IMR-90 (cell line): ENCODE measurements around the gene CYP3A4.

Experiments used
- CTCF ChIP-seq: conservative IDR thresholded peaks from 2 replicates; pipeline ENCODE4 v1.5.1; 2012; ENCODE audit warnings: mild to moderate bottlenecking, low read depth, low read length, improper control_type of control experiment
- MAZ ChIP-seq: IDR thresholded peaks from 2 replicates; pipeline ENCODE4 v1.6.1; 2012; ENCODE audit warnings: low read depth, mild to moderate bottlenecking, low read length, improper control_type of control experiment, moderate library complexity, borderline replicate concordance
- RAD21 ChIP-seq: IDR thresholded peaks from 2 replicates; pipeline ENCODE4 v1.6.1; 2012; ENCODE audit warnings: low read length, improper control_type of control experiment
- RCOR1 ChIP-seq: IDR thresholded peaks from 2 replicates; pipeline ENCODE4 v1.6.1; 2012; ENCODE audit warnings: mild to moderate bottlenecking, low read length, improper control_type of control experiment; ENCODE audit not compliant: insufficient replicate concordance

DNA sequence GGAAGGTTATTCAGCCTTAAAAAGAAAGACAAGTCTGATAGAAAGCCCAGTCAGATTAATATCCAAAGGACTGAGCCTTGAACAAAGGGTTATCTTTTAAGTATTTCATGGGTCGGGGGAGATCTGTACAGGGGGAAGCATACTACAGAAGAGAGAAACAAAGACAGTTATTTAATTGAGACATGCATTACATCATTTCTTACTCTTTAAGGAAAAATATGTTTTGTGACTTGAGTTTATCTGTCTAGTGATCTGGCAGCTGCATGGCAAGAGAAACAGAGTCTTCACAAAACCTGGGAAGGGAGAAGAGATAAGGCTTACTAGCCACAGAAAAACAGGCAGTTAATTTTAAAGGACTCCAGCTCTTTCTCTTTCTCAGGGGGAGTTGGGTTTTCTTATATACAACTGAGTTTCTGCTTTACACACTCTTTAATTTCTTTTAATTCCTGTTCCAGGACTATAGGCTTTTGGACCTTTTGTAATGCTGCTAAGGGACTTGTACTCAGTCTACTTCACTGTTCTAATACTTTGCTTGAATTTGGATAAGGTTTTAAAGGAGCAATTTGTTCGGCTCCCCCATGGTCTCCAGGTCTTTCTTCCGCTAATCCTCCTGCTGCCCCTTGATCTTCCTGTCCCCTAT lies 23.0 kb upstream of the CYP3A4 start:
- TF ChIP-seq CTCF (no peak), RAD21 (no peak), MAZ (no peak), RCOR1 (no peak)
